ENCODE results near the gene CRACDL. TPM values are rescaled to one million over a fixed set of nuclear protein-coding genes. Genes with fewer than 3 reads are reported as not detected.
"Not testable (repeated sequence)": the region's sequence is repeated elsewhere in the genome, so short reads cannot be mapped to it uniquely, and the experiment has no call there.

CRACDL gene
- total RNA-seq, 6 experiments from 2014 or later: not detected

DNA sequence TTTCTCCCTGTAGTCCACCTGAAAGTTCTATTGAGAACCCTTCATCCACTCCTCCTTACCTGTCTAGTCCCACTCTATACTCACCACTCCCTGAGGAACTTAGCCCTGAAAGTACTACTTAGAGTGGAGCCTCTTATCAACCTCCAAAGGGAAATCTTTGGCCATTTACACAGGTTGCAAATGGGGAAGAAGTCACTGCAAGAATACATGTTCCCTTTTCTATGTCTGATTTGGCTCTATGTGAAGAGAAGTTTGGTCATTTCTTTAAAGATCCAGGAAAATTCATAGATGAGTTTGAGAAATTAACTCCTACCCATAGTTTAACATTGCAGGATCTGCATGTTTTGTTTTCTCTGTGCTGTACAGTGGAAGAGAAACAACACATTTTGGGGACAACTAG lies 182.2 kb downstream of the CRACDL start:
- Mint-ChIP-seq H3K4me3 (no peak overlapping the region), H3K9me3 (no peaks in the 10 kb centered on the region; the same call in 1 of the 2 replicates), H3K27ac (no peak overlapping the region), H3K36me3 (ENCODE audit: low read depth) (no peaks in the 10 kb centered on the region), H3K27me3 (ENCODE audit: insufficient read depth) (peaks cover 27% of the 10 kb centered on the region), H3K4me1 (ENCODE audit: low read depth) (peaks cover 16% of the 10 kb centered on the region)
- DNase-seq: no peak
- no peak for TF ChIP-seq CTCF (IDR thresholded peaks at IDR 0.05)

DNA sequence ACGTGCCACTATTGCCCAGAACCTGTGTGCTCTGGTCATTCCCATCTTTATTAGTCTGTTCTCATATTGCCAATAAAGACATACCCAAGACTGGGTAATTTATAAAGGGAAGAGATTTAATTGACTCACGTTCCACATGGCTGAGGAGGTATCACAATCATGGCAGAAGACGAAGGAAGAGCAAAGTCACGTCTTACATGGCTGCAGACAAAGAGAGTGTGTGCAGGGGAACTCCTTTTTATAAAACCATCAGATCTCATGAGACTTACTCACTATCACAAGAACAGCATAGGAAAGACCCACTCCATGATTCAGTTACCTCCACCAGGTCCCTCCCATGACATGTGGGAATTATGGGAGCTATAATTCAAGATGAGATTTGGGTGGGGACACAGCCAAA lies 183.3 kb downstream of the CRACDL start:
- peaks cover 29% of the 10 kb centered on the region for H3K27me3 Mint-ChIP-seq (ENCODE audit: insufficient read depth)

DNA sequence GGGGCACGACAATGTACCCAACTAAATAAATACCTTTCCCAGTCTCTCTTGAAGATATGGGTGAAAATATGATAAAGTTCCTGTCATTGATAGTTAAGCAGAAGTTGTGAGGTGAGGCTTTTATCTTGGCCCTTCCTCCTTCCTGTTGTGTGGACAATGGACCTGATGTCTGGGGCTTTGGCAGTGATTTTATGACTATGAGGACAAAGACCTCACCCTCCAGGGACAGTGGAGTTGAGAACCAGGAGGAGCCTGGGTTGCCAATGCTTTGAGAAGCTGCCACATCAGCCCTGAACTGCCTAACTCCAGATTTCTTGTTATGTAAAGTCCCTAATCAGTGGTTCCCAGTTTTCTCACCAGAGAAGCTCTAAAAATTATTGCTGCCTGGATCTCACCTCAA lies 184.3 kb downstream of the CRACDL start:
- H3K4me3 Mint-ChIP-seq: no peak overlapping the region
- TF ChIP-seq CTCF (IDR thresholded peaks at IDR 0.05): no peak
- no peak overlapping the region for H3K27ac Mint-ChIP-seq
- H3K36me3 Mint-ChIP-seq (ENCODE audit: low read depth): no peaks in the 10 kb centered on the region
- DNase-seq: no peak
- H3K4me1 Mint-ChIP-seq (ENCODE audit: low read depth): no peaks in the 10 kb centered on the region
- H3K27me3 Mint-ChIP-seq (ENCODE audit: insufficient read depth): peaks cover 29% of the 10 kb centered on the region
- no peaks in the 10 kb centered on the region; the same call in 1 of the 2 replicates for H3K9me3 Mint-ChIP-seq

More for the DNA sequence above, 183.3 kb downstream of the CRACDL start:
- not testable (repeated sequence) for H3K27ac Mint-ChIP-seq; DNase-seq; H3K4me1 Mint-ChIP-seq (ENCODE audit: low read depth); H3K4me3 Mint-ChIP-seq; H3K36me3 Mint-ChIP-seq (ENCODE audit: low read depth); H3K9me3 Mint-ChIP-seq

- H3K36me3 Mint-ChIP-seq (ENCODE audit: low read depth): no peaks in the 10 kb centered on the region
- no peak for TF ChIP-seq CTCF (IDR thresholded peaks at IDR 0.05)
- H3K4me1 Mint-ChIP-seq (ENCODE audit: low read depth): no peaks in the 10 kb centered on the region
- peaks cover 29% of the 10 kb centered on the region for H3K27me3 Mint-ChIP-seq (ENCODE audit: insufficient read depth)
- DNase-seq: no peak
- no peak overlapping the region for H3K27ac Mint-ChIP-seq
- H3K9me3 Mint-ChIP-seq: no peaks in the 10 kb centered on the region; the same call in 1 of the 2 replicates
- no peak overlapping the region for H3K4me3 Mint-ChIP-seq
Measured at GRCh38 chr2:98750593-98751282, 185.3 kb downstream of the CRACDL start.

- Mint-ChIP-seq H3K4me3 (no peak overlapping the region), H3K4me1 (ENCODE audit: low read depth) (no peaks in the 10 kb centered on the region), H3K27me3 (ENCODE audit: insufficient read depth) (peaks cover 22% of the 10 kb centered on the region), H3K9me3 (no peaks in the 10 kb centered on the region; the same call in 1 of the 2 replicates), H3K36me3 (ENCODE audit: low read depth) (no peaks in the 10 kb centered on the region), H3K27ac (no peak overlapping the region)
- DNase-seq: no peak
- TF ChIP-seq CTCF (IDR thresholded peaks at IDR 0.05): no peak
Measured at GRCh38 chr2:98749066-98749450, 187.0 kb downstream of the CRACDL start.

DNA sequence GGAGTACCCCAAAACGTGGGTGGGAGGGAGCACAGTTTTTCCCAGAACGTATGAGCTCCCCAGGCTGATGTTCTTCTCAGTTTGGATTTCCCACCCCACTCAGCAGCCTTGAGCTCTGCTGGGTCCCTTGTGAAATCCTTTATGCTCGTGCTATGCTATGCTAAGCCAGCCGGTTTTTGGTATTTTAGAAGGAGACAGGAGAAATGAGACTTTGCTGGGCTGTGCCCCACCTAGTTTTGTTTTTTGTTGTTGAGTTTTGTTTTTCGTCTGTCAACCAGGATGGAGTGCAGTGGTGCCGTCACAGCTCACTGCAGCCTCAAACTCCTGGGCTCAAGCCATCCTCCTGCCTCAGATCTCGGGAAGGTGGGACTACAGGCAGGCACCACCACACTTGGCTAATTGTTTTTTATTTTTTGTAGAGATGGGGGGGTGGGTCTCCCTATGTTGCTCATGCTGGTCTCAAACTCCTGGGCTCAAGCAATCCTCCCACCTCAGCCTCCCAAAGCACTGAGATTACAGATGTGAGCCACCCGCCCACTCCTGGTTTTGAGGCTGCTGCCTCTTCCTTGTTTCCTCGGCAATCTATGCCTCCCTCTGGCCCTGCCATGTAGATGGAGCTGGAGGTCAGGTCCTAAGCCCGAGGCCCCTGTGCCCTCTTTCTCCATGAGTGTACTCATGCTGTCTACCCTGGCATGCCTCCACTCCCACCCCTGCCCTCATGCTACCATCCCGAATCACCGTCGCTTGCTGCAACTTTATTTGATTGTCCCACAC lies 187.5 kb downstream of the CRACDL start:
- H3K27me3 Mint-ChIP-seq (ENCODE audit: insufficient read depth): peaks cover 22% of the 10 kb centered on the region
- no peaks in the 10 kb centered on the region; the same call in 1 of the 2 replicates for H3K9me3 Mint-ChIP-seq

More for the DNA sequence above, 187.5 kb downstream of the CRACDL start:
- Mint-ChIP-seq H3K27ac (no peak overlapping the region), H3K36me3 (ENCODE audit: low read depth) (no peaks in the 10 kb centered on the region), H3K4me3 (no peak overlapping the region), H3K4me1 (ENCODE audit: low read depth) (no peaks in the 10 kb centered on the region)
- TF ChIP-seq CTCF (IDR thresholded peaks at IDR 0.05): no peak
- DNase-seq: no peak
